Measurements from ENCODE around the gene CTNNBL1.

The CTNNBL1 gene

DNA sequence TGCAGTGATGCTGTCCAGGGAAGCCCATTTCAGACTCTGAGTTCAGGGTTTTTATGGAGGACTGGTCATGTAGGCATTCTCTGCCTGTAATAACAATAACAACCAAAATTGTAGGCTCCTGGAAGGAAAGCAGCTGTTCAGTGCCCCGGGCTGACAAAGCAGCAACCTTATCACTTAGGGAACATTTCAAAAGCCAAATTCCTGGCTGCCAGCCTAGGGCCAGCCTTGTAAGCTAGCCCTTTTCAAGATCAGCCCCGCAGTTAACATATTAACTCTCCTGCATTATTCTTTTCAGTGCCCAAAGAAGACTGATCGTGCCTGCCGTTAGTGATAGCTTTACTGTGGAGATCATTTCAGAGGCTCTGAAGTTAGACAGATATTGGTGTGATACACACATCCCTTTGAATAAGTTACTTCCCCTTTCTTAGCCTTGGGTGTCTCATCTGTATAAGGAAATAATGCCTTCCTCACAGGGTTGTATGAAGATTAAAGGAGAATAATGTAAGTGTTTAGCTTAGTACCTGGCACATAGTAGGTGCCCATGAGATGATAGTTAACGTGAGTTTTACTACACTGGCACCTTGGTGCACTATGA is 44.1 kb downstream of the CTNNBL1 start:
- no peak for DNase-seq (ENCODE audit: low read depth in 2 of 3, low spot score in 2 of 3)

DNA sequence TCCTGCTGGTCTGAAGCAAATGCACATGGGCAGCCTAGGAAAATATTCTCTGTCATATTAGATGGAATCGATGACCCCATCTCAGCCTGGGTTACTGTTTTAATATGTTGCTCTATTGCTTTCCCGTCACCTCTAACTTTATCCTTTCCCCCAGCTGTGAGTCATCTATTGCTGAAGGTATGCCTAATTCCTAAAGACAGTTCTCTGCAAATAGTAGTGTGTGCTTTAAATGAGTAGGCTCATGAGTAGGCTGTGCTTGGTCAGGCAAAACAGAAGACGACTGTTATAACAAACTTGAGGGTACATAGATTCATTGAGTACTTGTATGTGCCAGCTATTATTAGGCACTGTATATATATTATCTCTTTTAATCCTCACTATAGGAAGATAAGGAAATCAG is 47.2 kb downstream of the CTNNBL1 start:
- DNase-seq (ENCODE audit: low read depth in 2 of 3, low spot score in 2 of 3) = no peak

DNA sequence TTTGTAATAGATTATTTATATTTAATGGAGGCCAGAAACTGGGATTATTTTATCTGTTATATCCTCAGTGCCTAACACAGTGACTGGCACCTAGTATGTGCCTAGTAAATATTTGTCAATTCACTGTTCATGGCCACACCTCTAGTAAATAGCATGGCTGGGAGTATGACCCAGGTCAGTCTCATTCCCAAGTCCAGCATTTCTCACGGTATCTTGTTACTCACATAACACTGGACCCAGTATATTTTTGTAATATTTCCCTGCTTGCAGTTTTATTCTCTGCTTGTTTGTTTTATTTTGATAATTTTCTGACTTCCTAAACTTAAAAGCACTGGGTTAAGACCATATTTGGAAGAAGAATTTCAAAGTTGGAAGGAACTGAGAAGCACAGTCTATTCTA is 47.7 kb downstream of the CTNNBL1 start:
- DNase-seq (ENCODE audit: low read depth in 2 of 3, low spot score in 2 of 3) = no peak

DNA sequence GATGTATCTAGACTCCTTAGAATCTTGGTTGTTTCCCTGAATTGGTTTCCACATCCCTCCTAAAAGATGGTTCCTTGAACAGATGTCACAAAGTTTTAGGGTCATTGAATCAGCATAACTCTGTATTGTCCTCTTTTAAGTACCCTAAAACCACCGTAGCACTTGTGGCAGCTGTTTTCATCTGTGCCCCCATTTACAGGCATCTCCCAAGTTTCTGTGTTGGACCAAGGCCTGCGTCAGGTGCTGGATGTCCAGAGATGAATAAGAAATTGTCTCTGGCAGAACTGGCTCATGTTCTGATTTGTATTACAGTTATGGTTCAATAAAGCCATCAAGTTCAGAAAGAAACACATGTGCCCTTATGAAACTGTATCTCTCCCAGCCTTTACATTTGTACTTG is 48.3 kb downstream of the CTNNBL1 start:
- no peak for DNase-seq (ENCODE audit: low read depth in 2 of 3, low spot score in 2 of 3)

DNA sequence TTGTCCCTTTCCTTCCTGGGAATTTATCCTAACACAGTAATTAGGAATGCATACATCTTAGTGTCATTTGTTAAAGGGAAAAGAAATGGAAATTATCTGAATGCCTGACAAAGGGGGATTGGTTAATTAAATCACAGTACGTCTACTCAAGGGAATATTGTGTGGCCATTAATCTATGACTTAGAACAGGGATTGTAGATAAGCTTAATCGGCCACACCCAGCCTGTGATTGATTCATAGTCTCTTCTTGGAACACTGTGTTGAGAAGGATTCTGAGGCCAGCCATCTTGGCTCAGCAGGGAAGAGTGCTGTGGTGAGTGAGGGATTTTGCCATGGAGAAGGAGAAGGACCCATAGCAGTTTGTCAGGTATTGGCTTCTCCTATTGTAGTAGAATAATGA is 50.5 kb downstream of the CTNNBL1 start:
- no peak for DNase-seq (ENCODE audit: low read depth in 2 of 3, low spot score in 2 of 3)

DNA sequence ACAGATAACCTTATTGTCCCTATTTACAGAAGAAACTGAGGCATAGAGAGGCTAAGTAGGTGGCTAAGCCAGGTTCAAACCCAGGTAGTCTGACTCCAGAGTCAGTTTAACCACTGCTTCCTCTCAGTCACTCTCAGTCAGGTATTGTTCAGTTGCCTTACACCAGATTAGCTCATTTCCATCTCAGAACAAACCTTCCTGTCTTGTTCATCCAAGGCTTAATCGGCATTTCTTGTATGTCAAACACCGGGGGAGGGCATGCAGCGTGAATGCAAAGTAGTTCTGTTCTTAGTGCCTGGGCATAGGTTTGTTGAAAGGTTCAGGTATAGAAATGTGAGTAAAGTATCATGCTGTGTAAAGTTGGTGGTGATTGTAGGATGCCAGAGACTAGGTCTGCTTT is 51.7 kb downstream of the CTNNBL1 start:
- DNase-seq (ENCODE audit: low read depth in 2 of 3, low spot score in 2 of 3) = no peak

DNA sequence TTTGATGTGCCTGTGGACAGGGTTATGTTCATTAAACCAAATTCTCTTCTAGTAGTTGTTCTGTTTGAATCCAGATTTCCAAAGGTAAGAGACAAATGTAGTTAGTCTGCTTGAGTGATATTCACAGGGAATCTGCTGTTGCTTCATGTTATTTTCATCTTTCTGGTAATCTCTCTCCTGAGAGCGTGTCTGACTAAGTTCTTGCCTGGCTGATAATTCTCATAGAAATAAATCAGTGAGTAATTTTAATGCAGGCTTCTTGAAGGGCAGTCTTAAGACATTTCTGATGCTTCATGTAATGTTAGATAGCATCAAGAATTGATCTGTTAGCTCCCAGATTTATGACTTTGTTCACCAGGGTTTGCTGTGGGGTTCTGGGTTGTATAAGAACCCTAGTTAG is 54.2 kb downstream of the CTNNBL1 start:
- DNase-seq (ENCODE audit: low read depth in 2 of 3, low spot score in 2 of 3) = no peak

DNA sequence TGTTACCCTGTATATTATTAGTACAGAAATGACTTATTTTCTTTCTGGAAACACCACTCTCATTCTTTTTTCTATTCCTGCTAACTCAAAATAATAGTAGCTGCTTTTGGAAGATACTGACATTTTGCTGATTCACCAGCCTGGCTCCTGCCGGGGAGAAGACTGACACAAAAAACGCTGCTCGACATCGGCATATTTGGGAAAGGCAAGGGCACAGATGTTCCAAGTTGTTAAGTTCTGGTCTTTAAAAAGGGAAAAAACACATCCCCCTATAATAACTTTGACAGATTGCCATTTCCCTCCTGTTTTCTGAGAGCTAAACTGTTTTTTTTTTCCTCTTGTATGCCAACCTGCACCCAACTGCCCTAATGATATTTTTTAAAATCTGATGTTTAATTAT is 55.4 kb downstream of the CTNNBL1 start:
- DNase-seq (ENCODE audit: low read depth in 2 of 3, low spot score in 2 of 3) = no peak

DNA sequence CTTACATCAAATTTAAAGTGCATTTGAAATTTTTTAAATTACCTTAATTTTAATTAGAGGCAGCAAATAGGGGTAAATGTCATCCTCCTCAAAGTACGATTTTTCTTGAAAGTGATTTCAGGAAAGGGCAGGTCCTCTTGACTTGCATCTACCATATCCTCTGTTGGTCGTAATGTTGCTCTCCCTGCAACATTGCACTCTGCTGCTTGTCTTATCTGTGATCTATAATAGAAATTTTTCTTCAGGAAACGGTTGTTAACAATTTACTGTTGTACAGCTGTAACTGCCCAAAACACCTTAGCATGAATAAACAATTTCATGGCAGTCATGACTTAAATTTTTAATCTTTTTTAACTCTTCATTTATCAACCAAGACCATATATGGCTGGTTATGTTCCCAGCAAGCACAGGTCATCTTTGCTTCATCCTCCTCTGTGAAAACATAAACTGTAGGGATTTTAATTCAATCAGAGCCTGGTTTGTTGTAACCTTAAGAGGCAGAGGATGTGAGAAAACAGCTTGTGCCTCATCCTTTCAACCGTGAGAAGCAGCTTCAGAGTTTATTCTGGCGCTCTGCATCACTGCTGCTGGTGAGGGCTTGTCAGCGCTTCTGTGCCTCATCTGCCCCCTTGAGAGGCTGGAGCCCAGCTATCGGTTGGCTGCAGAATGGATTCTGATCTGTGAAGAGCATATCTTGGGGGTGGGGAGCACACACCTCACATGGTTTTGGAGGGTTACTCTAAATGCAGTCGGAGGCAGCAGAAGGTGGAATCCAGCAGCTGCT is 56.0 kb downstream of the CTNNBL1 start:
- no peak for DNase-seq (ENCODE audit: low read depth in 2 of 3, low spot score in 2 of 3)

DNA sequence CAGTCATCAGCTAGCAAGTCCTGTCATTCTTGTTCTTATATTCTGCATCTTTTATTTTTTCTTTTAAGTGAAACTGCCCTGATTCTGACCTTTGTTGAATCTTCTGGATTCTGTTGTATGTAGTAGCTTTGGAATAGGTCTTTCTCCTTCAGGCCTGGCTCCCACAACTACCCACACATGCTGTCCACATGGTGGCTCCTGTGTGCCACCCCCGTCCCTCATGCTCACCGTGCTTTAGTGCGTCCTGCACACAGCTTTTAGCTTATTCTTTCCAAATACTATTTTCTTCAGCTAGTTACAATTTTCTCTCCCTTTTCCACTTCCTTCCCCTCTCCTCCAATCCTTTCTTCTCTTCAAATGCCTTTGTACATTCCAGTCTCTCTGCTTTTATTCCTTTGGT is 61.8 kb downstream of the CTNNBL1 start:
- no peak for DNase-seq (ENCODE audit: low read depth in 2 of 3, low spot score in 2 of 3)

DNA sequence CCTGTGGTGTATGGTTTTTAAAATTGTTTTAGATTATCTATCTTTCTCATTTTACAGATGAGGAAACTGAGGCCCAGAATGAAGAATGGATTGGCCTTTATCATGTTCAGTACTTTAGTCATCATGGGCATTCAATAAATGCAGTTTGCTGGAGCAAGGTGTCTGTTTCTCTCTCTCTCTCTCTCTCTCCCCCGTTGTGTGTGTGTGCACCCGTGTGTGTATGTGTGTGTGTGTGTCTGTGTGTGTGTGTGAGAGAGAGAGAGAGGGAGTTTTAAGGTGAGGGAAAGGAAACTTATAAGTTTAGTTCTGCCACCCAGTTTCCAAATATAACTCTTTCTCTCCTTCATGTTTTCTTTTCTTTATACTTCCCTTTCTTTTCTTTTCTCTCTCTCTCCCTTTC is 62.4 kb downstream of the CTNNBL1 start:
- no peak for DNase-seq (ENCODE audit: low read depth in 2 of 3, low spot score in 2 of 3)

DNA sequence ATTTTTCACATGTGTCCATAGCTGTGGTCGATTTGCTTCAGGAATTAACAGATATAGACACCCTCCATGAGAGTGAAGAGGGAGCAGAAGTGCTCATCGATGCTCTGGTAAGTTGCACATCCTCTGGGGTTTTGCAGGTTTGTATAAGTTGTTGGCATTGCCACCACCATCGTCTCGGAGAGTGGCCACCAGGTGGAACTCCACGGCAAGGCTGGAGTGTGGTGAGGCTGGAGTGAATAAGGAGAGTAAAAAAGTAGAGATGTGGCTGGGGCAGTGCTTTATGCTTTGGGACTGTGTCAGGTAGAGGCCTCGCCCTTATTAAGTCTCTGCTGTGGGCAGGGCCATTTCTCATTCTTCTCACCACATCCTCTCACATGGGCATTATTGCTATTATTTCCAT is 63.7 kb downstream of the CTNNBL1 start:
- DNase-seq (ENCODE audit: low read depth in 2 of 3, low spot score in 2 of 3) = no peak

DNA sequence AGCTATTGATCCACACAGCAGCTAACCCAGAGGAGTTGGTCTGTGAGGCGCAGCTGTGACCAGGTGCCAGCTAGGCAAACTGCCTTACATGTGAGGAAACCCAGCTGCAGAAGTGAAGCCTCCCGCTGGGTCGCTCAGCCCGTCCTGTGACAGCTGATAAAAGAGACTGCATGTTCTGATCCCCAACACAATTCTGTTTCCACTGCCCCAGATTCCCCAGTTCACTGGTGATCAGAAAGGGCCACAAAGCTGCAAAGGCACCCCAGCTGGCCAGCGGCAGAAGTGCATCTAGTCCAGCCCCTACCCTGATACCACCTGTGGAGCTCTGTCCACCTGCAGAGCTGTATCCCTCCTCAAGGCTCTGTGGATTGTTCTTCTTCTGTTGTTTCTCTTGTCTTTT is 64.5 kb downstream of the CTNNBL1 start:
- no peak for DNase-seq (ENCODE audit: low read depth in 2 of 3, low spot score in 2 of 3)

DNA sequence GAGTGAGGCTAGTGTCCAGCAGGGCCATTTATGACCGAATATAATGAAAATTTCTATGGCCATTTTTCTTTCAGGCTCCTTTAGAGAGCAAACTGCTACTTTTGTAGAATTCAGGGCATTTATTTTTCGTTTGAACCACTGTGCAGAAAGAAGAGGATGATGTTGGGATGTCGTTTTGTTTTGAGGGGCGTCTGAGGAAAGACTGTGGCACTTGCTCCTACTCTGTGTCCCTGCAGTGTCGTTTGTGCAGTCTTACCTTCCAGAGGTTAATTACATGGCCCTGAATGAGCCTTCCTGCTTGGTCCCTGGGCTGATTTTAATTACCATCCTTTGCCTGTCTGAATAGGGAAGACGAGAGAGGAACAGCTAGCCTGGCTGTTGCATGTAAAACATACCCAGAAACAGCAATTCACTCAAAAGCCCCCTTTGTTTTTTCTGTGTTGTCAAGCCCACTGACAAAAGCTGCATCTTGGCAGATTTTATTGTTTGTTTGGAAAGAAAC is 65.3 kb downstream of the CTNNBL1 start:
- DNase-seq (ENCODE audit: low read depth in 2 of 3, low spot score in 2 of 3) = no peak

DNA sequence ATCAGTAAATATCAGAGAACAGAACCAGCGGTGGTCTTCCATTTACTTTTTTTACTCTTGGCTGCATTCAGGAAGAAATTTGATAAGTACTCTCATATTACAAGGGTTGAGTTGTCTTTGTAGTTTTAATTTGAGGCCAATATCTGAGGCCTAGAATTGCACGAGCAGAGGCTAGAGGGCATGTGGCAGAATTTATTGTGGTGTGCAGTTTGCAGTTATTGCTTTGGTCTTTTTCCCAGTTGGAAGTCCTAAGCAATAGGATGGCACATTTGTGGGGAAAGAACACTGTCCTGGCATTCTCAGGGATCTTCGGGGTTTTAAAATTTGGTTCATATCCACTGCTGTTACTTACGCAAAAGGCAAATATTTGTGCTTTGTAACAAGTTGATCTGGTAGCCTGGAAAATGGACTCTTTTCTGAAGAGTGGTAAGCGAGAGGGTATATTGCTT is 66.0 kb downstream of the CTNNBL1 start:
- no peak for DNase-seq (ENCODE audit: low read depth in 2 of 3, low spot score in 2 of 3)

DNA sequence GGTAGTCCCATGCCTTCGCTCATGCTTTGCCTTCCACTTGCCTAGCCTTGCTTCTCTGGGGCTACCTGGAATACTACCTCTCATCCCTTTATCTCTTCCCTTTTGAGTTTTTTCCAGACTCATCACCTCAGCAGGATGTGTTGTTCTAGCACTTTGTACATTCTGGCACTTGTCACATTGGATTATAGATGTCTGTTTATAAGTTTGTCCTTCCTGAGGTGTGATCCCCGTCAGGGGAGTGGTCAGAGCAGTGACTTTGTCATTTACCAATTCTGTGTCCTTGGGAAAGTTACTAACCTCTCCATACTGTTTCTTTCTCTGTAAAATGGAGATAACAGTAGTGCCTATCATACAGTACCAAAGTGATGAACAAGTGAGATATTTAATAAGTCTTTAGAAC is 66.5 kb downstream of the CTNNBL1 start:
- no peak for DNase-seq (ENCODE audit: low read depth in 2 of 3, low spot score in 2 of 3)

DNA sequence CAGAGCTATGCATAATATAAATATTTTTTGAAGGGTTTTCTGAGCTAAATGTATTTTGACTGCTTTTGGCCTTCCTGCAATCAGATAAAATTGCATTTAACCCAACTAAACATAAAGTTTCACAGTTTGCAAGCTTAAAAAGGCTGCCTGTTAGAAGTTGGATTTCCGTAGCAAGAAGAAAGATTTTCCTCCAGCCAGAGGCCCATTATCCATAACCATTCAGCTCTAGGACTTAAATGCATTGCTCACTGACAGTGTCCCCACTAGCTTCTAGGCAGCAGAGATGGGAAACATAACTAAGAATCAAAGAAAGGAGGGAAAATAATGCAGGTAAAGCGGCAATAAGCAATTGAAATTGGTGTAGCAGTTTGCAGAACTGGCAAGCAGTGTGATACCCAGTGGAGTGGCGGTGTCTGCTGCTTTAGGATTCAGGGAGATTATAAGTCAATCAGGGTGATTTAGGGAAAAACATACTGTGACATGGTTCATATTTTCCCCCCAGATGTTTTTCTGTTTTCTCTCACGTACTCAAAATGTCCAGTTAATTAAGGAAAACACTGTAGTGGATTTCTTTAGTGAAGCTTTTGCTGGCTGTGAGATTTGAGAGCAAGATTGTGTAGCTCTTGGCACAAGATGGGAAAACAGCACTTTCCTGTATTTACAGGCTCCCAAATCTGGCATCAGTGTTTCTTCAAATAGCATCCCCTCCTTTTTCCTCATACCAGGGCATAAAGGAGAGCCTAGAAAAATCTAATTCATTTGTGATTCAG is 69.1 kb downstream of the CTNNBL1 start:
- DNase-seq (ENCODE audit: low read depth in 2 of 3, low spot score in 2 of 3) = no peak

DNA sequence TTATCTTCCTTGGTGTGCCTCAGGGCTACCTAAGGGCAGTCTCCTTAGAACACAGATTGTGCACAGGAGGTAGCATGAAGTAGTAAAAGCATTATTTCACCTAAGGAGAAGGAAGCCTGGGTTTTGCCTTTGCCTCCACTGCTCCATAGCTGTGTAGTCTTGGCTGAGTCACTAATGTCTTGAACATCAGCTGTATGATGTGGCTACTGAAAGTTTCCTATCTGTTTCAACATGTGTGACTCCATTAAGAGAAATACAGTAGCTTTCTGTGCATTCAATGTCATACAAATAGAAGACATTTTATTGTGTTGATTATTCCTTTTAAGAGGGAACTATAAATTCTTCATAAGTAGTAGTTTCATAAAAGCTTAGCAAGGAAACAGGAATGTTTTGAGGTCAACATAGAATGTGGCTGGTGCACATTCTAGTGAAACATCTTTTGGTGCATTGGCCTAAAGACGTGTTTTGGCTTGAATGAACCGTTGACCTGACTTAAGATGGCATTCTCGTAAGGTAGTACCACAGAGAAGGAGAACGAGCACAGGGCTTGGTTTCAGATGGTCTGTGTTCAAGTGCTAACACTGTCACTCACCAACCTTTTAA is 70.6 kb downstream of the CTNNBL1 start:
- no peak for DNase-seq (ENCODE audit: low read depth in 2 of 3, low spot score in 2 of 3)

DNA sequence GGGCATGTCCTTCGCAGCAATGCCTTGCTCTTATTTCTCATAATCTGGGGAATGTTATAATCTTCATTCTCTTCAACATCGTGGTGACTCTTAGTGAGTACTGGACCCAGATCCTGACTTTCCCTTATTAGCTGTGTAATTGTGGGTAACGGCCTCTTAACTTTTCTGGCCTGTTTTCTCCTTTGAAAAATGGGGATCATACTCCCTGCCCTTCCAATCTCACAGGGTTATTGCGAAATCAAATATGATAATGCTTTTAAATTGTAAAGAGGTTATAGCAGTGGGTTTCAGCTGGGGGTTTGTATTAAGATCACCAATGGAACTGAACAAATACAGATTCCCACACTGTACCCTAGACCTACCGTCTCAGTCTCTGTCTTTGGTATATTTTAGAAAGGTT is 77.1 kb downstream of the CTNNBL1 start:
- no peak for DNase-seq (ENCODE audit: low read depth in 2 of 3, low spot score in 2 of 3)

DNA sequence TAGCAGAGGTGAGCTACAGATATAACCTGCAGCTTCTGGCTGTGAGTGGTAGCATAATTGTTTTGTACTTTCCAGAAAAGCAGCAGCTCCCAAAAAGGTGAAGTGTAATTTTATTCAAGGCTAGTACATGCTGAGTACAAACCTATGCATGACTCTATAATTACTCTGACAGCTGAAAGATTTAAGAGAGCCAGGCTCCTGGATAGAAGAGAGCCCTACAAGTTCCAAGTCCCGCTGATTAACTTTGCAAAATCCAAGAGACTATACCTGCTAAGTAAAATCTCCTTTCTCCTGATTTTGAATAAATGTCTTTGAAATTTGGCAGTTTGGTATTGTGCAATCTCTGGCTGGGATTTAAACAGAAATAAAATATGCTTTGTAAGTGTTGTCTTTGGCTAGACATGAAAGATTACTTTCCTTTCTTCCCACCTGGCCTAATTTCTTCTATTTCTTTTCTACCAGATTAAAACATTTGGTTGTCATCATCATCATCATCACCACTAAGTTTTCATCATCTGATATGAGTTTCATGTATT is 79.5 kb downstream of the CTNNBL1 start:
- DNase-seq (ENCODE audit: low read depth in 2 of 3, low spot score in 2 of 3) = no peak

DNA sequence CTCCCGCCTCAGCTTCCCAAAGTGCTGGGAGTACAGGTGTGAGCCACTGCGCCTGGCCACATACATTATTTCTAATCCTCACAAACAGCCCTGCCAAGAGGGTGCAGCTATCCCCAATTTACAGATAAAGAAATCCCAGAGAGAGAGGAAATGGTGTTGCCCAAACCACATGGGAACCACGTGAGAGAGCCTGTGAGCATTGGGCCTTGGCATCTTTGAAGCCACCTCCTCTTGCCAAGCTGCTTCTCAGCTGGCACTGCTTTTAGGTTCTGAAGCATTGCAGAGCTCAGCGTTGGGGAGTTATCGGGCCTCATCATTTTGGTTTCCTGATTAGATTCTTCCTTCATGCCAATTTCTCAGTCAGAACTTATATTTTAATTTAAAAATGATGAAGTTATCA is 80.3 kb downstream of the CTNNBL1 start:
- DNase-seq (ENCODE audit: low read depth in 2 of 3, low spot score in 2 of 3) = no peak
